ENCODE measurements around the gene BLVRB.
A peak's percentile ranks its signal among the peaks of the same experiment; 100 is the strongest.
"Not testable (repeated sequence)": the region's sequence is repeated elsewhere in the genome, so short reads cannot be mapped to it uniquely, and the experiment has no call there.

Gene BLVRB

DNA sequence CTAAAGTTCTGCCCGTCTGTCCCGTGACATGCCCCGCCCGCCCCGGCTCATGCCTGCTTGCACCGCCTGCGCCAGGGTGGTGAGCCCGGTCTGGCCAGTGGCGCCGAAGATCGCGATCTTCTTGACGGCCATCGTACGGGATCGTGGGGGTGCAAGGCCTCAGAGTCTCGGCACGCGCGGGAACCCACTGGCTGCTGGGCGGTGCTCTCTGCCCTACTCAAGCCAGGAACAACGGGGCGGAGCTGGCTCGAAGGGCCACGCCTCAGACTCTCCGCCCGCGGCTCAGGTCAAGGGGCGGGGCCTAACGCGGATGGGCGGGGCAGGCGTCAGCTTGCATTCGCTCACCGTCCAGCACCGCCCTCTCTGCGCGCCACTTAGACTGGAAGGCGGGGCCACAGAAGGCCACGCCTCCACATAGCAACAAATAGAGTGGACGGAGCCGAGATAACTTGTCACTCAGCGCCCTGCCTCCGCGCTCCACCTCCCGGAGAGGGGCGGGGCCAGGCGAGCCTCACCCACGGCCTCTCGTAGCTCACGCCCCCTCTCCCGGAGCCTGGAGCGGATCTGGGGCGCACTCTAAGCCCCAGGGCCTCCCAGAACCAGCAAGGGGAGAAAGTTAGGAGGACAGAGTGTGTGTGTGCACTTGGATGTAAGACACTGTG lies at the start of gene BLVRB:
TSS of gene BLVRB (minus strand) at position 189 of the 662 bp plus-strand sequence. CDS start at position 132, 57 bp downstream.
- peak; percentile 99 for DNase-seq

DNA sequence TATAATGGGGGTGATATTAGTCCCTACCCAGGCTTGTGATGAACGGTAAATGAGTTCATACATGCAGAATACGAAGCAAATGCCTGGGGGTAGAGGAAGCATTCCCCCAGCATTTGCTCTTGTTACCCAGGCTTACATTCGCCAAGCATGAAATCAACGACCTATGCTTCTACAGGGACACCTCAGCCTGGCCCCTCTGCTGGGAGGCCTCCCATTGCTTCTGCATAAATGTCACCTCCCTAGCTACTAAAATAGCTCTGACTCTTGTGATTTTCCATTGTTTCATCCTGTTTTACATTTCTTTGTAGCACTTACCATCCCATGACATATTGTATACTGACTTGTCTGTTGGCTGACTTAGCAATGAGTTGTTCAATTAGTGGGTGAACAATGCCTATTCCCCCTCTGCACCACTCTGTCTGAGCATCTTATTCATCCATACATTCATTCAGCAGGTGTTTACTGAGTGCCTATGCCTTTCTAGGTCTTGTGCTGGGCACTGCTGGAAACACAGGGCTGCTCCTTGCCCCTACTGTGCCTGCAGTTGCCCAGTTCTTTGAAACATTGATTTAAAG lies 48.3 kb upstream of the BLVRB start:
- DNase-seq: no peak

- DNase-seq: no peak
Observed at GRCh38 chr19:40513345-40513678, 47.8 kb upstream of the BLVRB start.

- no peak for DNase-seq
Observed at GRCh38 chr19:40512473-40513344, 47.2 kb upstream of the BLVRB start.

DNA sequence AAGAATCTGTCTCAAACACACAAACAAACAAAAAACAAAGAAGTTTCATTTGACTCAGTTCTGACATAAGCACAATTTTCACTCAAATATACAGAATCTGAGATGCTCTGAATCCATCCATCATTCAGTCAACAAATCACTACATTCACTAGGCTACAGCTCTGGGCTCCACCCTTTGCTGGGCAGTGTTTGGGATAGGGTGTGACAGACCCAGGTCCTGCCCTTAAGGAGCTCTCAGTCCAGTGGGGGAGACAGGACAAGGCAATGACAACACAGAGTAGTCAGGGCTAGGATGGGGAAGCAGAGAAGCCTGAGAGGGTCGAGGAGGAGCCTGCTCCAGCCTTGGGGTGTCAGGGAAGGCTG lies 46.5 kb upstream of the BLVRB start:
- no peak for DNase-seq

DNA sequence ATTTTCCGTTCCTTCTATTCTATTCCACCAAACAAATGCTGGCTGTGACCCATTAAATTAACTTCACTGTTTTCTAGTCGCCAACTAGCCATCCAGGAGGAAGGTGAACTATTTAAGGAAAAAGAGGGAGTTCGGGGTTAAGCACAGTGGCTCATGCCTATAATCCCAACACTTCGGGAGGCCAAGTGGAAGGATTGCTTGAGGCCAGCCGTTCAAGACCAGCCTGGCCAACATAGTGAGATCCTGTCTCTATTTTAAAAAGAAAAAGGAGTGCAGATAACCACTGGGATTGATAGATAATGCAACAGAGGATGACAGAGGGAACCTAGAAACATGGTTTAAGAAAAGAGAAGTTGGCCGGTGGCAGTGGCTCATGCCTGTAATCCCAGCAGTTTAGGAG lies 45.9 kb upstream of the BLVRB start:
- DNase-seq: no peak

DNA sequence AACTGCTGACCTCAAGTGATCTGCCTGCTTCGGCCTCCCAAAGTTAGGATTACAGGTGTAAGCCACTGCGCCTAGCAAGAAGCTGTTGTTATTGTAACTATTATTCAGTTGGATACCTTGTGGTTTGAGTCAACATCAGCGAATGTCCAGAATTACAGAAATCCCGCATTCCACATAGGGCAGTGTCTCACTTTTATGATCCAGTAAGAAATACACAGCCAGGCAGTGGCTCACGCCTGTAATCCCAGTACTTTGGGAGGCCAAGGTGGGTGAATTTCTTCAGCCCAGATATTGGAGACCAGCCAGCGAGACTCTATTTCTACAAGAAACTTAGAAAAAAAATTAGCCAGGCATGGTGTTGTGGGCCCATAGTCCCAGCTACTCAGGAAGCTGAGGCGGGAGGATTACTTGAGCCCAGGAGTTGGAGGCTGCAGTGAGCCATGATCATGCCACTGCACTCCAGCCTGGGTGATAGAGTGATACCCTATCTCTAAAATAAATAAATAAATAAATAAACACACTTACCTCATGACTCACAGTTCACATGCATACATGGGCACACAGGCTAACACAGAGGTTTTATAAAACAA lies 45.1 kb upstream of the BLVRB start:
- no peak for DNase-seq

DNA sequence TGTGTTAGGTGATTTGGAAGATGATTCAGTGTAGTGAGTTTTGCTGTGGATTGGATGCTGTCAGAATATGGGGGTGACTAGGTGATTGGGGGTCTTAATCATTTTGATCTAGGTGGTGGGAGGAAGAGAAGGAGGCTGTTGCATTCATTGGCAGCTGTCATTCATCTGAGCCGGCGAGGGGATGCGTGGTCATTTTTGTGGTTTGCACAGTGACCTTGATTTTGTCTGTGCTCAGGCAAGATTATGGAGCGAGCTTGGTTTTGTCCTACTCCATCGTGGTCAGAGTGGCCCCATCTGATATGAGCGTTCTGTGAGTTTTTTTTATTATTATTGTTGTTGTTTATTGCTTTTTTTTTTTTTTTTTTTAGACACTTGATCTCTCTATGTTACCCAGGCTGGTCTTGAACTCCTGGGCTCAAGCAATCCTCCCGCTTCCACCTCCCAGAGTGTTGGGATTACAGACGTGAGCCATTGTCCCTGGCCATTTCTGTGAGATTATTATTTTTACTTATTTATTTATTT lies 43.3 kb upstream of the BLVRB start:
- no peak for DNase-seq

GRCh38 chr19:40507892-40508291 lies 42.3 kb upstream of the BLVRB start:
- DNase-seq: no peak

DNA sequence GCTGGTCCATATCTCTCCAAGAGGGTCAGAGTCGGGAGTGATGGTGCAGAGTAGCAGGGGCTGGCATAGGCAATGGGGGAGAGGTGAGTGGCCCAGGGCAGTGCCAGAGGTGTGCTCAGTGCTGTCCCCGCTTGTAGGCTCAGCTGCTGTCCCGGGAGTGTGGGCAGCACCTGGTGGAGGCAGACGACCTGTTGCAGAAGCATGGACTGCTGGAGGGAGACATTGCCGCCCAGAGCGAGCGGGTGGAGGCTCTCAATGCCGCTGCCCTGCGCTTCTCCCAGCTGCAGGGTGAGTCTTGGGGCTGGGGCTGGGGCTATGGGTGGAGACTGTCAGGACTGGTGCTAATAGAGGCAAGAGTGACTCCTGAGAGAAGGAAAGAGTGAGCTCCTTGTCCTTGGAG lies 40.6 kb upstream of the BLVRB start:
- DNase-seq: no peak

GRCh38 chr19:40503320-40503695 lies 37.8 kb upstream of the BLVRB start:
- no peak for DNase-seq

- no peak for DNase-seq
Observed at GRCh38 chr19:40502647-40503319, 37.2 kb upstream of the BLVRB start.

- DNase-seq: no peak
Observed at GRCh38 chr19:40502081-40502480, 36.5 kb upstream of the BLVRB start.

DNA sequence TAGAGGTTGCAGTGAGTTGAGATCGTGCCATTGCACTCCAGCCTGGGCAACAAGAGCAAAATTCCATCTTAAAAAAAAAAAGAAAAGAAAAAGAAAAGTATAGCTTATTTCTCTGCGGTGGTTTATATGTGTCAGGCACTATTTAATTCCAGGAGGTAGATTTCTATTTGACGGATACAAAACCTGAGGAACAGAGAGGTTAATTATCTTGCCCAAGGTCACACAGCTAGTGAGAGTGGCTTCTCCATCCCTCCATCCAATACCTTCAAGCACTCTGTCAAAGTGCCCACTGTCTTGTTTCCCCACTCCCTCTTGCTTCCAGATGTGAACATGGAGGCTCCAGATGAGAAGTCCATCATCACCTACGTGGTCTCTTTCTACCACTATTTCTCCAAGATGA lies 36.1 kb upstream of the BLVRB start:
- no peak for DNase-seq

DNA sequence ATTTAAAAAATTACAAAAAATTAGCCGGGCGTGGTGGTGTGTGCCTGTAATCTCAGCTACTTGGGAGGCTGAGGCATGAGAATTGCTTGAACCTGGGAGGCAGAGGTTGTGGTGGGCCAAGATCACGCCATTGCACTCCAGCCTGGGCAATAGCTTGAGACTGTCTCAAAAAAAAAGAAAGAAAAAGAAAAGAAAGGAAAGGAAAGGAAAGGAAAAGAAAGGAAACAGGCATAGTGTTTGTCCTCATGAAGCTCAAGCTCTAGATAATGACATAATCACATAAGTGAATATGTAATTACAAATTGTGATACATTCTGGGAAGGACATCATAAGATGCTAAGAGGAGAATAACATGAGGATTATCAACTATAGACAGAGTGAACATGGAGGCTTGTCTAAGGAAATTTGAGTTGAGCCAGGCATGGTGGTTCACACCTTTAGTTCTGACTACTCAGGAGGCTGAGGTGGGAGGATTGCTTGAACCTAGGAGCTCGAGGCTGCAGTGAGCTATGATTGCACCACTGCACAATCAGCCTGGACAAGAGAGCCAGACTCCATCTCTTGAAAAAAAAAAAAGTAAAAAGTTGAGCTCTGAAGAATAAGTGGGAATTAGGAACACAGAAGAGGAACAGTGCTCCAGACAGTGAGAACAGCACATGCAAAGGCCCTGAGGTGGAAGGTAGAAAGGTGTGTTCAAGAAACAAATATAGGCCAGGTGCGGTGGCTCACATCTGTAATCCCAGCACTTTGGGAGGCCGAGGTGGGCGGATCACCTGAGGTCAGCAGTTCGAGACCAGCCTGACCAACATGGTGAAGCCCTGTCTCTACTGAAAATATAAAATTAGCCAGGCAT lies 35.4 kb upstream of the BLVRB start:
- not testable (repeated sequence) for DNase-seq

GRCh38 chr19:40499320-40499719 lies 33.8 kb upstream of the BLVRB start:
- DNase-seq: no peak

GRCh38 chr19:40497214-40497613 lies 31.7 kb upstream of the BLVRB start:
- DNase-seq: no peak

DNA sequence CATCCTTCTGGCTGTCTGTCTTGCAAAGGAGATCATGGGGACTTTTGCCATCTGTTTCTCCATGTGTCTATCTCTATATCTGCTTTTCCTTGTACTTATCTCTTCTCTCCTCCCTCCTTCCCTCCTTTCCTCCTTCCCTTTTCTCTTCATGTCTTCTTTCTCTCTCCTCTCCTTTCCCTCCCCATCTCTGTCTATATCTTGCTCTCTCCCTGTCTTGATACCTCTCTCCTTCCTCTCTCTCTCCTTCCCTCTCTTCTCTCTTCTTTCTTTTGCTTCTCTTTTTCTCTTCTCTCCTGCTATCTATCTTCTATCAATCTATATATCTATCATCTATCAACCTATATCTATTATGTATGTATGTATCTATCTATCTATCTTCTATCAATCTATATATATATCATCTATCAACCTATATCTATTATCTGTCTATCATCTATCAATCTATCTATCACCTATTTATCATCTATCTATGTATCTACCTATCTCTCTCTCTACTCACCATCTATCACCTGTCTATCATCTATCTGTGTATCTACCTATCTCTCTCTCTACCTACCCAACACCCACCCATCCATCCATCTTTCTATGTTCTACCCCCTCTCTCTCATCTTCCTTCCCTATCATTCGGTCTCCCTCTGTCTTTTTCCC lies 28.8 kb upstream of the BLVRB start:
- DNase-seq: no peak

DNA sequence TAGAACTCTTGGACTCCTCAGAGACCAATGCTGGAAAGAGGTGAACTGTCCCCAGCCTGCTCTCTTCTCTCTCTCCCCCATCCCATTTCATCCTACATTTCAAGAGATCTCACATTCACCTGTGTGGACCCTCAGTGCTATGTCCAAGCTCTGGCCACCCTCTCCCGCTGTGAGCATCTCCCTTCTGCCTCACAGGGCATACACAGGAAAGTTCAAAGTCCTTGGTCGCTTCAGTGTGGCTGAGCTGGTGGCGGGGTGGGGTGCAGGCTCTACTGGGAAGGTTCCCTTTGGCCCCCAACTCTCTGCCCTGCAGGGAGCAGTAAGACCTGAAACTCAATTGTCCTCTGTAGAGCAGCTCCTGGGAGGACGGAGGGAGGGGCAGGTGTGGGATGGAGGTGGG lies 28.2 kb upstream of the BLVRB start:
- DNase-seq: no peak

- no peak for DNase-seq
Observed at GRCh38 chr19:40492274-40492673, 26.7 kb upstream of the BLVRB start.

DNA sequence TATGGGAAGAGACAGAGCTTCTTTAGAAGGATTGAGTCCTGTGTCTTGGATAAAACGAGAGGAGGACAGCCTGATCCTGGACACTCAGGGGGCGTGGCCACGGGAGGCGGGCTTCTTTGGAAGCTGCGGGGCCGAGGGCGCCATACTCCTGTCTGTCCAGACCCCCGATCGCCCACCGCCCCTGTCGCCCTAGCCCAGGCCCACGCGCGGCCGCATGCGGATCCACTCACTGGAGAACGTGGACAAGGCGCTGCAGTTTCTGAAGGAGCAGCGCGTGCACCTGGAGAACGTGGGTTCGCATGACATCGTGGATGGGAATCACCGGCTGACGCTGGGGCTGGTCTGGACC lies 24.3 kb upstream of the BLVRB start:
- DNase-seq: no peak

DNA sequence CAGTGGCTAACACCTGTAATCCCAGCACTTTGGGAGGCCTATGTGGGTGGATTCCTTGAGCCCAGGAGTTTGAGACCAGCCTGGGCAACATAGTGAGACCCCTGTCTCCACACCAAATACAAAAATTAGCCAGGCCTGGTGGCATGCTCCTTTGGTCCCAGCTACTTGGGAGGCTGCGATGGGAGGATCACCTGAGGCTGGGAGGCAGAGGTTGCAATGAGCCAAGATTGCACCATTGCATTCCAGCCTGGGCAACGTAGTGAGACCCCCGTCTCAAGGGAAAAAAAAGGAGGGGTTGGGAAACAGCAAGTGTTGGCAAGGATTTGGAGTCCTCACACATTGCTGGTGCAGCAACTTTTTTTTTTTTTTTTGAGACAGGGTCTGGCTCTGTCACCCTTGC lies 20.5 kb upstream of the BLVRB start:
- DNase-seq: no peak
